GM06990 (cell line): ENCODE data around the gene HDAC4.

Source experiments
- DNase-seq: peaks from one replicate; pipeline ENCODE4 v3.0.0-alpha.2; 2011; ENCODE audit not compliant: insufficient read length; ENCODE audit errors: extremely low read depth
- H3K27me3 ChIP-seq: replicated peaks from 2 replicates; pipeline ENCODE4 v1.6.0; 2011; ENCODE audit warnings: low read length; ENCODE audit not compliant: control insufficient read depth, insufficient read depth
- H3K36me3 ChIP-seq: 2 replicates; pipeline ENCODE4 v1.5.1; 2011; ENCODE audit warnings: low read length; ENCODE audit not compliant: control insufficient read depth, insufficient read depth
- H3K4me3 ChIP-seq: replicated peaks from 2 replicates; pipeline ENCODE4 v1.5.1; 2011; ENCODE audit warnings: low read depth, mild to moderate bottlenecking, control low read depth, low read length
- TF ChIP-seq, protein P1 (sequence below): IDR thresholded peaks from 2 replicates; pipeline ENCODE4 v1.5.1; 2011; ENCODE audit warnings: low read length, control low read depth, mild to moderate bottlenecking, inconsistent platforms; ENCODE audit not compliant: insufficient read depth, poor library complexity, severe bottlenecking

Gene HDAC4

DNA sequence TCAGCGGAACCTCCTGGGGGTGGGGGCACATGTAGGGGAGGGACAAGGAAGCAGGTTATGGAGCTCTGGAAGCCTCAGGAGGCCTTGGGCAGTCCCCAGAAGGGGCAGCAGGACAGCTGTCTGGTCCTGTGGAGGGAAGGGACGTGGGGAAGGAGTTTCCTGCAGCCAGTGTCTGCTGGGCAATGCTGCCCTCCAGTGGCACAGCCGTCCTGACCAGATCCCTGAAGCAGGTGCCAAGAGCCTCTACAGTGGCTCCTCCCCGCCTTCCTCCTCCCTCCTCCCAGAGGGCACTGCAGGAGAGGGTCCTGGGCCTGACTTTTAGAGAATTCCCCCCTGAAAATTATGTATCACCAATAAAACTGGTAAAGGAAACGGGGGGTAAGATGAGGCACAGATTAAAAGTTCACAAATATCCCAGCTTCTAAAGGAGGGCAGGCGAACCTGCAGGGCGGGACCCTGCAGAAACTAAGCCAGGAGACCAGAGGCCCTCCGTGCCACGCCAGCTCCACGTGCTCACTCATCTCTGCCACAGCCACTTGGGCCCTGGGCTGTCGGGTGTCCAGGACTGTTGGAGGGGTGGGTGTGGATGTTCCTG is 294.4 kb downstream of the HDAC4 start:
- TF ChIP-seq, protein P1, sequence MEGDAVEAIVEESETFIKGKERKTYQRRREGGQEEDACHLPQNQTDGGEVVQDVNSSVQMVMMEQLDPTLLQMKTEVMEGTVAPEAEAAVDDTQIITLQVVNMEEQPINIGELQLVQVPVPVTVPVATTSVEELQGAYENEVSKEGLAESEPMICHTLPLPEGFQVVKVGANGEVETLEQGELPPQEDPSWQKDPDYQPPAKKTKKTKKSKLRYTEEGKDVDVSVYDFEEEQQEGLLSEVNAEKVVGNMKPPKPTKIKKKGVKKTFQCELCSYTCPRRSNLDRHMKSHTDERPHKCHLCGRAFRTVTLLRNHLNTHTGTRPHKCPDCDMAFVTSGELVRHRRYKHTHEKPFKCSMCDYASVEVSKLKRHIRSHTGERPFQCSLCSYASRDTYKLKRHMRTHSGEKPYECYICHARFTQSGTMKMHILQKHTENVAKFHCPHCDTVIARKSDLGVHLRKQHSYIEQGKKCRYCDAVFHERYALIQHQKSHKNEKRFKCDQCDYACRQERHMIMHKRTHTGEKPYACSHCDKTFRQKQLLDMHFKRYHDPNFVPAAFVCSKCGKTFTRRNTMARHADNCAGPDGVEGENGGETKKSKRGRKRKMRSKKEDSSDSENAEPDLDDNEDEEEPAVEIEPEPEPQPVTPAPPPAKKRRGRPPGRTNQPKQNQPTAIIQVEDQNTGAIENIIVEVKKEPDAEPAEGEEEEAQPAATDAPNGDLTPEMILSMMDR: peak; percentile 53
- Histone ChIP-seq H3K36me3 (no peaks in the 10 kb centered on the region), H3K27me3 (no peaks in the 10 kb centered on the region), H3K4me3 (no peak overlapping the region)
- DNase-seq: no peak

DNA sequence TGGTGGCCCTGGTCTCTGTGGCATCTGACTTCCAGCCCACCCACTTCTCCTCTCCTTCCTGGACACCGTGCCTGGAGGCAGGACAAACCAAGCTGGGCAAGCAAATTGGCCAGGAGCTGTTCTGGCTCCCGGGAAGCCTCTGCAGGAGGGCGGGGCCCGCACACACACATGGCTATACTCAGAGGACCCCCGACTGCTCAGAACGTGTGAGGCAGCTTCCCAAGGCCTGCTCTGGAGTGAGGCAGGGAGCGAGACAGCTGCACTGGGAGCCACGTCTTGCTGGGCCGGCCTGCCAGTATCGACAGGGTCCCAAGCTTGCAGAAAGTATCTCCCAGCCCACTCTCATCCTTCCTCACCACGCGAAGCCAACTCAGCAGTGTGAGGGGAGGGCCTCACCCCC is 295.6 kb downstream of the HDAC4 start:
- TF ChIP-seq, protein P1: no peak
- H3K36me3 ChIP-seq: no peaks in the 10 kb centered on the region
- DNase-seq: no peak

DNA sequence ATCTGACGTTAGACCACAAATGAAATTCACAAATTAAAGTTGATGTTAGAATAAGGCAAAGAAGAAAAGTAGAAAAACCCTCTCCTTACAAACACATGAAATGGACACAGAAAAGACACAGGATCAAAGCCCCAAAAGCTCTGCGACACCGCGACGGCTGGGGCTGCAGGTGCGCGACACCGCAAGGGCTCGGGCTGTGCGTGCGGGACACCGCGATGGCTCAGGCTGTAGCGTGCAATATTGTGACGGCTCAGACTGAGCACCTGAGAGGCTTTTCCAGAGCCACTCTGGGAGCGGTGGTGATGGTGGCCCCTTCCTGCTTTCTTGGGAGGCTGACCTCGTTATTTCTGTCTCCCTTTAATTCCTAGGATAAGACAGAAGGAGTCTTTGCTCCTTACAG is 296.0 kb downstream of the HDAC4 start:
- no peak for DNase-seq
- TF ChIP-seq, protein P1: no peak
- Histone ChIP-seq H3K27me3 (no peaks in the 10 kb centered on the region), H3K4me3 (no peak overlapping the region), H3K36me3 (no peaks in the 10 kb centered on the region)

More for the DNA sequence above, 295.6 kb downstream of the HDAC4 start:
- H3K4me3 ChIP-seq: no peak overlapping the region
- no peaks in the 10 kb centered on the region for H3K27me3 ChIP-seq

DNA sequence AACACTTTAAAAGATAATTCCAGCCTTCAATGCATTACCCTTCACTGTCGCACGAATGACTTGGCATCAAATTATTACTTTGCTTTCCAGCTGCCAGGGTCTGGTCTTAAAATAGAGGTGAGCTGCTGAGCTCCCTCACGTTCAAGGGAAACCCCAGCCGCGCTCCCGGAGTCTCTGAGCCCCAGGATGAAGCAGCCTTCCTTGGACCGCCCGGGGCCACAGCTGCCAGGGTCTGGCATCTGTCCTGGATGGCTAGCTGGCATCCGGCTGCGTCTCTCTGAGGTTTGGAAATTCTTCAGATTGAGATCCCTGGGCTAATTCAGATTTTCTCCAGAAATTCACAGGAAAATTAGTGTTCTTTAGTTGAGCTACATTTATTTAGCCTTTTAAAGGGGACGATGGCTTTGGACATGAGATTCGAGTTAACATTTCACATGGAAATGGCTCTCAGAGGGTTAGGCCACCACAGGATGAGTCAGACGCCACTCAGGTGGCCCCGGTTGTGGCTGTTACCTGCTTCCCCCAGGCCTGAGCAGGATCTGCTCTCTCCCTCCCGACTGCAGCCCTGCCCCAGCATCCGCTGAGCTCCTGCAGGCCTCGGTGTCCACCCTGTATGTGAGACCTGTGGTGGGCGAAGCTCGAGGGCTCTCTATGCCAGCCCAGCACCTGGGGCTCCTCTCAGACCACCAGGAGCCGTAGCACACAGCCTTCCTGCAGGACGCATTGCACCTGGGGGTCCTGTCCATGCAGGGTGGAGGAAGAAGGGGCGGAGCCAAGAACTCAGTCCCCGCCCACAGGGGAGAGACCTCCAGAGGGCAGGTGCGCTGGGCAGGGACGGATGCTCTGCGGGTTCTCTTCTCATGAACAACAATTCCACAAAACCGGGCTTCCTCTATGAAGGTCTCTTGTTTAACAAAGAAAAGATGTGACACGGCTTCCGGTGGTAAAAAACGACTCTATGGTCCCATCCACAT is 297.4 kb downstream of the HDAC4 start:
- no peak overlapping the region for H3K4me3 ChIP-seq
- H3K36me3 ChIP-seq: no peaks in the 10 kb centered on the region
- DNase-seq: no peak
- TF ChIP-seq, protein P1: no peak
- H3K27me3 ChIP-seq: no peaks in the 10 kb centered on the region

DNA sequence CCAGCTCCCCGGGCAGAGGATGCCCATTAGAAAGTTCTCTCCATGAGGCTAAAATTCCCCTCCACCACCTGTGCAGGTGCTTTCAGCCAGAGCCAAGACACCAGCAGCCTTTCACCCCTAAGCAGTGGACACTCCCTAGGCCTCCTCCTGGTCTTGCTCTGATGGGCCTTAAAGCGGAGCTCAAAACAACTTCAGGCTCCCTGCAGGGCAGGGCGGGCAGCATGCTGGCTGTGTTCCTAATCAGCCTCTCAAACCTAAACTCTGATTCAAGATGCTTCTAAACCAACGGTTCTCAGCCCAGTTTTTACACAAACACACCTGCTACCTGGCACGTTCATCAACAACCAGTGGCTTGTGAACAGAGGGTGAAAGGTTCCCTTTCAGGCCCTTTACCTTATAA is 298.6 kb downstream of the HDAC4 start:
- no peaks in the 10 kb centered on the region for H3K27me3 ChIP-seq
- TF ChIP-seq, protein P1: no peak
- no peaks in the 10 kb centered on the region for H3K36me3 ChIP-seq

More for the DNA sequence above, 298.6 kb downstream of the HDAC4 start:
- H3K4me3 ChIP-seq: no peak overlapping the region
- DNase-seq: no peak
